Keratinocyte (primary cell): ENCODE data around the gene ZNF638. TPM values are rescaled to one million over a fixed set of nuclear protein-coding genes. Genes with fewer than 3 reads are reported as not detected.

Experiments
- DNase-seq: peaks from one replicate; pipeline ENCODE4 v3.0.0-alpha.2; 2011; ENCODE audit warnings: low read depth, missing footprints, low spot score
- FAIRE-seq: peaks from 2 replicates; lab custom pipeline; 2011; peaks lifted over from hg19 to GRCh38; lab: Jason Lieb, UNC
- H2AFZ ChIP-seq: 2 replicates; pipeline ENCODE4 v1.6.0; 2012; ENCODE audit warnings: low read length, control low read depth, inconsistent platforms; ENCODE audit not compliant: control insufficient read depth
- H3K27ac ChIP-seq: 2 replicates; pipeline ENCODE4 v1.5.1; 2011; ENCODE audit warnings: low read length; ENCODE audit not compliant: control insufficient read depth, insufficient read depth
- H3K27me3 ChIP-seq: 3 replicates; pipeline ENCODE4 v1.6.0; 2011; ENCODE audit warnings: low read length; ENCODE audit not compliant: control insufficient read depth, insufficient read depth; ENCODE audit errors: extremely low read depth
- H3K36me3 ChIP-seq, 2 experiments: 2 replicates in 1 of 2; 3 replicates in 1 of 2; pipeline ENCODE4 v1.5.1; 2011; ENCODE audit warnings: low read length in 2 of 2, mild to moderate bottlenecking in 1 of 2; ENCODE audit not compliant: control insufficient read depth in 2 of 2, insufficient read depth in 2 of 2; ENCODE audit errors: extremely low read depth in 1 of 2
- H3K4me1 ChIP-seq: 3 replicates; pipeline ENCODE4 v1.5.1; 2011; ENCODE audit warnings: low read length; ENCODE audit not compliant: control insufficient read depth, insufficient read depth; ENCODE audit errors: extremely low read depth
- H3K4me2 ChIP-seq: 3 replicates; pipeline ENCODE4 v1.6.0; 2011; ENCODE audit warnings: low read depth, low read length; ENCODE audit not compliant: control insufficient read depth, insufficient read depth; ENCODE audit errors: extremely low read depth
- H3K4me3 ChIP-seq, 3 experiments: fragments of 200-600 bp in 1 of 3; sonication (generic) in 1 of 3; 2 replicates in 2 of 3; 3 replicates in 1 of 3; pipeline ENCODE4 v1.5.1; 2011 to 2016; ENCODE audit warnings: low read length in 3 of 3, mild to moderate bottlenecking in 3 of 3, control low read depth in 2 of 3, inconsistent platforms in 1 of 3, low read depth in 1 of 3, mixed read lengths in 1 of 3, mixed run types in 1 of 3, moderate library complexity in 1 of 3; ENCODE audit not compliant: control insufficient read depth in 2 of 3, insufficient read depth in 2 of 3; ENCODE audit errors: extremely low read depth in 1 of 3
- H3K79me2 ChIP-seq: 2 replicates; pipeline ENCODE4 v1.6.0; 2012; ENCODE audit warnings: low read length; ENCODE audit not compliant: control insufficient read depth, insufficient read depth
- H3K9ac ChIP-seq: 3 replicates; pipeline ENCODE4 v1.6.0; 2011; ENCODE audit warnings: low read length; ENCODE audit not compliant: control insufficient read depth, insufficient read depth; ENCODE audit errors: extremely low read depth
- H3K9me1 ChIP-seq: 3 replicates; pipeline ENCODE4 v1.6.0; 2011; ENCODE audit warnings: low read length; ENCODE audit not compliant: control insufficient read depth, insufficient read depth; ENCODE audit errors: extremely low read depth
- H3K9me3 ChIP-seq: 2 replicates; pipeline ENCODE4 v1.5.1; 2012; ENCODE audit warnings: low read depth, low read length; ENCODE audit not compliant: control insufficient read depth
- H4K20me1 ChIP-seq: 3 replicates; pipeline ENCODE4 v1.6.0; 2011; ENCODE audit warnings: low read length; ENCODE audit not compliant: control insufficient read depth, insufficient read depth; ENCODE audit errors: extremely low read depth
- EZH2 ChIP-seq: IDR thresholded peaks from one replicate; pipeline ENCODE4 v1.6.1; 2012; ENCODE audit warnings: inconsistent platforms, mild to moderate bottlenecking, low read length, moderate library complexity
- dilution Hi-C: fragments of 300-500 bp; cut with MboI; formaldehyde crosslinking; loops from one replicate; pipeline ENCODE4 v1.7.0; 2020; ENCODE audit warnings: low sequenced_read_pairs; ENCODE audit not compliant: extremely low pct_ligation_motif_present
- polyA plus RNA-seq, 5 experiments: library from polyadenylated mRNA; depleted of rRNA in 3 of 5; stranded (reverse) in 3 of 5; stranded (forward) in 1 of 5; unstranded in 1 of 5; fragments of >200 nt; gene quantifications; 1 replicate in 1 of 5; 2 replicates in 3 of 5; 3 replicates in 1 of 5; pipeline versions ENCODE4 v1.2.1 to v1.2.3, GENCODE V29; 2011 to 2012; ENCODE audit warnings: missing spikeins in 2 of 5, low read depth in 1 of 5, low replicate concordance in 1 of 5
- TF ChIP-seq, protein P1 (sequence below), 3 experiments: IDR thresholded peaks in 1 of 3; conservative IDR thresholded peaks in 1 of 3; optimal IDR thresholded peaks in 1 of 3; 2 replicates in 2 of 3; 3 replicates in 1 of 3; pipeline versions ENCODE3 to v1.5.1; 2011; ENCODE audit warnings: low read length in 3 of 3, mild to moderate bottlenecking in 3 of 3, moderate library complexity in 2 of 3, control low read depth in 1 of 3, inconsistent platforms in 1 of 3; ENCODE audit not compliant: insufficient read depth in 2 of 3; ENCODE audit errors: extremely low read depth in 1 of 3

Gene ZNF638
- polyA plus RNA-seq, 1 donor (not counting 4 experiments of a cell fraction or from before 2014, with no cell fraction given): 66.5 TPM

DNA sequence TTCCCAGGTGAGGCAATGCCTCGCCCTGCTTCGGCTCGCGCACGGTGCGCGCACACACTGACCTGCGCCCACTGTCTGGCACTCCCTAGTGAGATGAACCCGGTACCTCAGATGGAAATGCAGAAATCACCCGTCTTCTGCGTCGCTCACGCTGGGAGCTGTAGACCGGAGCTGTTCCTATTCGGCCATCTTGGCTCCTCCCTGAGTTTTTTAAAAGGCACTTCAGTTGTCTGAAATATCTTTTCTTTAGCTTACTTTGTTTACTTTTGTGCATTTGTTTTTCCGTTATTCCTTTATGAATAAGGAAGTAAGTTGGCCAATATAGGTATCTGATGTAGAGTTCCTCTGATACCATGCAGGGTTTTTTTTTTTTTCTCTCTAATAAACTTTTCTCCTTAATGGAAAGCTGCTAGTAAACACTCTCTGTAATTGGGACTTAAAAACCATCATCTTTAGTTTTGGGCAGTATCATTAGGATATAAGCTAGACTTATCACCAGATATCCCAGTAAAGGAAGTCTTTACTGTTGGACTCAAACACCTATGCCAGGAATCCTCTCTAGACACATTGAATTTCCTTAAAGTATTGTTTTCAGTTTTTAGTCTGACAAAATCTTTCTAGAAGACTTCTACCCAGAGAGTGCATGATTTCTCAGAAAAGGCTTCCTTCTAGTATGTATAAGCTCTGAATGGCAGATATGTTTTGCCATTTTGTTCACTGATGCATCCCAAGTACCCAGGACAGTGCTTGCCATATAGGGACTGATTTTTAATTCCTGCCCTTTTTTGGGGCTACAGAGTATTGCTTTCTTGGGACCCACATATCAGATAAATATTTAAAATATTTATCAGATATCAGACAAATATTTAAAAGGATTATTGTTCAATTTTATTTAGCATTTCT is 86.0 kb downstream of the ZNF638 start:
- dilution Hi-C loops: no loop called here
- H3K4me2 ChIP-seq: peak overlapping the region; percentile 82
- H4K20me1 ChIP-seq: no peaks in the 10 kb centered on the region
- H3K27me3 ChIP-seq: no peaks in the 10 kb centered on the region
- peak overlapping the region; percentile 30 to 69 (median 63) for H3K4me3 ChIP-seq
- DNase-seq: no peak
- peak overlapping the region; percentile 81 for H2AFZ ChIP-seq
- no peaks in the 10 kb centered on the region for H3K9me3 ChIP-seq
- no peaks in the 10 kb centered on the region for H3K9me1 ChIP-seq
- H3K9ac ChIP-seq: peak overlapping the region; percentile 82
- no peaks in the 10 kb centered on the region for H3K79me2 ChIP-seq
- H3K27ac ChIP-seq: peak overlapping the region; percentile 84
- no peak for TF ChIP-seq EZH2
- TF ChIP-seq, protein P1, sequence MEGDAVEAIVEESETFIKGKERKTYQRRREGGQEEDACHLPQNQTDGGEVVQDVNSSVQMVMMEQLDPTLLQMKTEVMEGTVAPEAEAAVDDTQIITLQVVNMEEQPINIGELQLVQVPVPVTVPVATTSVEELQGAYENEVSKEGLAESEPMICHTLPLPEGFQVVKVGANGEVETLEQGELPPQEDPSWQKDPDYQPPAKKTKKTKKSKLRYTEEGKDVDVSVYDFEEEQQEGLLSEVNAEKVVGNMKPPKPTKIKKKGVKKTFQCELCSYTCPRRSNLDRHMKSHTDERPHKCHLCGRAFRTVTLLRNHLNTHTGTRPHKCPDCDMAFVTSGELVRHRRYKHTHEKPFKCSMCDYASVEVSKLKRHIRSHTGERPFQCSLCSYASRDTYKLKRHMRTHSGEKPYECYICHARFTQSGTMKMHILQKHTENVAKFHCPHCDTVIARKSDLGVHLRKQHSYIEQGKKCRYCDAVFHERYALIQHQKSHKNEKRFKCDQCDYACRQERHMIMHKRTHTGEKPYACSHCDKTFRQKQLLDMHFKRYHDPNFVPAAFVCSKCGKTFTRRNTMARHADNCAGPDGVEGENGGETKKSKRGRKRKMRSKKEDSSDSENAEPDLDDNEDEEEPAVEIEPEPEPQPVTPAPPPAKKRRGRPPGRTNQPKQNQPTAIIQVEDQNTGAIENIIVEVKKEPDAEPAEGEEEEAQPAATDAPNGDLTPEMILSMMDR (optimal IDR thresholded peaks at IDR 0.05 in 1 of 3, IDR thresholded peaks at IDR 0.05 in 1 of 3, conservative IDR thresholded peaks at IDR 0.05 in 1 of 3; ENCODE audit: extremely low read depth in 1 of 3, insufficient read depth in 2 of 3, low read length in 3 of 3): no peak
- peaks cover 6% of the 10 kb centered on the region for H3K4me1 ChIP-seq
- no peaks in the 10 kb centered on the region for H3K36me3 ChIP-seq
- no peak for FAIRE-seq

DNA sequence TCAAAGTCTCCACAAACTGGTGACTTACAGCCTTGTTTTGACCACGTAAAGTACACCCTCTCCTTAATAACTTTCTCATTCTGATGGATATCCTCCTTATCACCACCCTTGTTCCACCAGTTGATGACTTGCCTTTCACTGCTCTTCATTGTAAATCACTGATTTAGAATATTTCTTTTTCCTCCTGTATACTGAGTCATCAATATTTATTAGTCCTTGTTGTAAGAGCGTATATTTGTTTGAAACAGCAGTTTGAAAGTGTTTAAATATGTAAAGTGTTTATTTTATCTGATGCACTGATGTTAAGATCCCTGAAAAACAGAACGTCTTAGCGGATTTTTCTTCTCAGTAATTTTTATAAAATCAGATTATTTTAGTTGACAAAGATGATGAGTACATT is 87.6 kb downstream of the ZNF638 start:
- no peak for TF ChIP-seq EZH2
- TF ChIP-seq, protein P1 (optimal IDR thresholded peaks at IDR 0.05 in 1 of 3, IDR thresholded peaks at IDR 0.05 in 1 of 3, conservative IDR thresholded peaks at IDR 0.05 in 1 of 3; ENCODE audit: extremely low read depth in 1 of 3, insufficient read depth in 2 of 3, low read length in 3 of 3): no peak
- no peaks in the 10 kb centered on the region for H3K79me2 ChIP-seq
- no peaks in the 10 kb centered on the region for H3K9me3 ChIP-seq
- H3K27ac ChIP-seq: no peak overlapping the region
- H4K20me1 ChIP-seq: no peaks in the 10 kb centered on the region
- H3K36me3 ChIP-seq: peaks cover 6 to 11% of the 10 kb centered on the region in 2 experiments
- DNase-seq (no peak), FAIRE-seq (no peak)
- dilution Hi-C loops: no loop called here
- no peak overlapping the region for H3K9ac ChIP-seq
- no peaks in the 10 kb centered on the region for H3K9me1 ChIP-seq
- H3K4me3 ChIP-seq: no peak overlapping the region
- H3K4me1 ChIP-seq: peaks cover 6% of the 10 kb centered on the region
- H3K4me2 ChIP-seq: no peak overlapping the region
- no peak overlapping the region for H2AFZ ChIP-seq
- no peaks in the 10 kb centered on the region for H3K27me3 ChIP-seq
